Activated CD4-positive, alpha-beta T cell treated with anti-CD3 and anti-CD28 coated beads, Interleukin-2, amount 50 U/mL, for 1 hour (primary cell): ENCODE data around the gene ZMAT2.
"Not testable (repeated sequence)": the region's sequence is repeated elsewhere in the genome, so short reads cannot be mapped to it uniquely, and the experiment has no call there.

Experiments
- DNase-seq: peaks from one replicate; pipeline ENCODE4 v3.0.0-alpha.2; 2020

The ZMAT2 gene

DNA sequence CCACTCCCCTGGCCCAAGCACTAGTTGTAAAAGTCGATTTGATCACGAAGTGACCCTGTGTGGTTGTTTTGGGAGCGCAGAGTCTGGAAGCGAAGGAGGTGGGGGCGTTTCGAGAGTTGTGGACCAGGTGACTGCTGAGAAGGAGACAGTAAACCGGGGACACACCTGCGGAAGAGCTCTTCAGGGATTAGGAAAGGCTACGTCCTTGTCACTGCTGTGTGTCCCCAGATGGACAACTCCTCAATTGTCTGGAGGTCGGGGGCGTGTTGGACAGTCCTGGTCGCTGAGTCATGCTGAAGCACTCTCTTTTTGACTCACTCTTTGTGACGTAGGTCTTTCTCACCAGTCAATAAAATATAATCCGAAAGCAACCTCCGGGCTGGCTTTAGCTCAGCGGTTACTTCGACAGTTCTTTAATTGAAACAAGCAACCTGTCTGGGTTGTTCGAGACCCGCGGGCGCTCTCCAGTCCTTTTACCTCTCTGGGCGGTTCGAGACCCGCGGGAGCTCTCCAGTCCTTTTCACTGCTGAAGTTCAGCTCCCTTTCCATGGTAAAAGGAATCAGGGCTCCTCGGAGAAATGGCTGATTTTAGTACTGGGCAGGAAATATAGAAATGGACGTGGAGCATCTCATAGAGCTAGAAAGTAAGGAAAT is 10.8 kb downstream of the ZMAT2 start:
- DNase-seq: peak; percentile 78

DNA sequence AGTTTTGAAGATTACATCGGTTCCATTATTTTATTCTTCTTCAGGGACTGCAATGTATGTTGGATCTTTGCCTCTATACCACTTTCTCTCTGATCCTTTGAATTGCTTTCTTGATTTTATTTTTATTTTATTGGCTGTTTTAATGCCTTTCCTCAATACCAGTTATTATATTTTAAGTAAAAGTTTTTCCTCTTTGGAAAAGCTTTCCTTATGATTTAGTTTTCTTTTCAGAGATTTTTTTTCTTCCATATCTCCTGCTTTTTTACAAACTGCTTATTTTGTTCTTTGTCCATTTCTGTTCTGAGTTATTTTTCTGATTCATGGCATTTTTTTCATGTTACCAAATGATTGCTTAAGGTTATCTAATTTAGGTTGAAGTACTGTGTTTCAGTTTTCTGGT is 11.5 kb downstream of the ZMAT2 start:
- DNase-seq: no peak

DNA sequence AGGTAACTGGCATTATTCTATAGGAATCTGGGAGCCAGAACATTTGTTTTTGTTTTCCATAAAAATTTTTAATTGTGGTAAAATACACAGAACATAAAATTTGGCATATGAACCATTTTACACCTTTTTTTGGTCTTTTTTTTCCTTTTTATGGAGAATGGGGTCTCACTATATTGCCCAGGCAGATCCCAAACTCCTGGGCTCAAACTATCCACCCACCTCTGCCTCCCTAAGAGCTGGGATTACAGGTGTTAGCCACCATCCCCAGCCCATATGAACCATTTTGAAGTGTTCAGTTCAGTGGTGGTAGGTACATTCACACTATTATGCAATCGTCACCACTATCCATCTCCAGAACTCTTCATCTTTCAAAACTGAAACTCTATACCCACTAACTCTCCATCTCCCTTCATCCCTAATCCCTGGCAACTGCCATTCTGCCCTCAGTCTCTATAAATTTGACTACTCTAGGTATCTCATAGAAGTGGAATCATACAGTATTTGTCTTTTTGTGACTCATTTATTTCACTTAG is 13.4 kb downstream of the ZMAT2 start:
- DNase-seq: no peak

DNA sequence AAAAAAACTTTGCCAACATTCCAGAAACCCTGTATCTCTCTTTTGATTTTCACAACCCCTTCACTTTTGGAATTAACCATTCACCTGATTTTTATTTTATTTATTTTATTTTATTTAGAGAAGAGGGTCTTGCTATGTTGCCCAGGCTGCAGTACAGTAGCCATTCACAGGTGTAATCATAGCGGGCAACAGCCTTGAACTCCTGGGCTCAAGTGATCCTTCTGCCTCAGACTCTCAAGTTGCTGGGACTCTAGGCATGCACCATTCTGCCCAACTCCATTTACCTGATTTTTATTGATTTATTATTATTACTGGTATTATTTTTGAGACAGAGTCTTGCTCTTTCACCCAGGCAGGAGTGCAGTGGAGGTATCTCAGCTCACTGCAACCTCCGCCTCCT is 16.0 kb downstream of the ZMAT2 start:
- DNase-seq: not testable (repeated sequence)

DNA sequence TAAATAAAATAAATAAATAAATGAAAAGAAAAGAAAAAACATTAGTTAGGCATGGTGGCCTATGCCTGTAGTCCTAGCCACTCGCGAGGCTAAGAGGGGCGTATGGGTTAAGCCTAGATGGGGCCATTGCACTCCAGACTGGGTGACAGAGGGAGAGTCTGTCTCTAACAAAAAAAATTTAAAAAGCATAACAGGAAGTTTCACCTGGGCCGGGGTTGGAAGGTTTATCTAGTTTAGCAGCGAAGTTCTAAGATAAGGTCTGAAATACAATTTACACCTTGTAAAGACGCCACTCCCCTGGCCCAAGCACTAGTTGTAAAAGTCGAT is 18.0 kb downstream of the ZMAT2 start:
- DNase-seq: no peak

DNA sequence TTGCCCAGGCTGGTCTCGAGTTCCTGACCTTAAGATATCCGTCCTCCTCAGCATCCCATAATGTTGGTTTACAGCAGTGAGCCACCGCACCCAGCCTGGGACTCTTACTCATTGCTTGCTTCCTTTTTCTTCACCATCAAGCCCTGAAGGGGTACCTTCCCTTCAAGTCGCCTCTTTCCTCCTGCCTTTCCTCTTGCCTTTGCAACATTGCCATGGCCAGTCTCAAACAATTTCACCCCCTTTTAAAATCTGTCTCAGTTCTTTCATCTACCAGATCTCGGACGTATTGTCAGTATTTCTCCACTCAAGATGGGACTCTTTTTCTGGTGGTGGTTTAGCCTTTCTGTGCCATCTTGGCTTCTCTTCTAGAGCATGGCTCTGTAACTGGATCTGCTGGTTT is 20.5 kb downstream of the ZMAT2 start:
- not testable (repeated sequence) for DNase-seq

DNA sequence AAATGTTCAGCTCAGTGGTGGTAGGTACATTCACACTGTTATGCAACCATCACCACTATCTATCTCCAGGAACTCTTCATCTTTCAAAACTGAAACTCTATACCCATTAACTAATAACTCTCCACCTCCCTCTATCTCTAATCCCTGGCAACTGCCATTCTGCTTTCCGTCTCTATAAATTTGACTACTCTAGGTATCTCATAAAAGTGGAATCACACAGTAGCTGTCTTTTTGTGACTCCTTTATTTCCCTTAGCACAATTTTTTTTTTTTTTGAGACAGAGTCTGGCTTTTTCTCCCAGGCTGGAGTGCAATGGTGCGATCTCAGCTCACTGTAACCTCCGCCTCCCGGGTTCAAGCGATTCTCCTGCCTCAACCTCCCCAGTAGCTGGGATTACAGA is 21.1 kb downstream of the ZMAT2 start:
- not testable (repeated sequence) for DNase-seq

DNA sequence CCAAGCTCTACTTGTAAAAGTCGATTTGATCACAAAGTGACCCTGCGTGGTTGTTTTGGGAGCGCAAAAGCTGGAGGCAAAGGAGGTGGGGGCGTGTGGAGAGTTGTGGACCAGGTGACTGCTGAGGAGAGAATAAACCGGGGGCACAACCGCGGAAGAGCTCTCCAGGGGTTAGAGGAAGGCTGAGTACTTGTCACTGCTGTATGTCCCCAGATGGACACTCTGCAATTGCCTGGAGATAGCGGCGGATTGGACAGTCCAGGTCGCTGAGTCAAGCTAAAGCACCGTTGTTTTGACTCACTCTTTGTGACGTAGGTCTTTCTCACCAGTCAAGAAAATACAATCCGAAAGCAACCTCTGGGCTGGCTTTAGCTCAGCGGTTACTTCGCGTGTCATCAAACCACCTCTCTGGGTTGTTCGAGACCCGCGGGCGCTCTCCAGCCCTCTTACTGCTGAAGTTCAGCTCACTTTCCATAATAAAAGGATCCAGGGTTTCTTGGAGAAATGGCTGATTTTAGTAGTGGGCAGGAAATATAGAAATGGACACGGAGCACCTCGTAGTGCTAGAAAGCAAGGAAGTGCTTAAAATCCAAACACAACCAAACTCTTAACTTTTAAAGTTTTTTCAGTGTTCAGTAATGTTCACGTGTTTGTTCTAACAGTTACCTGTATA is 25.7 kb downstream of the ZMAT2 start:
- peak; percentile 56 for DNase-seq

DNA sequence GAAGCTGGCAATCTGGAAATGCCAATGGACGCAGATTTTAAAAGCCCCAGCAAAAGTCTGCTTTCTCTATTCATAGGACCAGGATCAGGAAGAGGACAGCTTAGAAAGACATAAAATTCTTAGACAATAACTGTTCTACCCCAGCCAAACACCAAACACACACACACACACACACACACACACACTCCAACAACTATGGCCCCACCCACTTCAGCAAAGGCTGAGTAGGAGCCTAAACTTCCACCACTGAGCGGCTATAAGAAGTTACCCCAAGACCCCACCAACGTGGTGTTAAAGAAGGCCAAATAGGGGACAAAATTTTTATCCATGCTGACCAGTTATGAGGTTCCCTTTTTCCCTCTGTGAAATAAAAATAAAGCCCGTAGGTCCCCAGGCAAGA is 32.9 kb downstream of the ZMAT2 start:
- no peak for DNase-seq

DNA sequence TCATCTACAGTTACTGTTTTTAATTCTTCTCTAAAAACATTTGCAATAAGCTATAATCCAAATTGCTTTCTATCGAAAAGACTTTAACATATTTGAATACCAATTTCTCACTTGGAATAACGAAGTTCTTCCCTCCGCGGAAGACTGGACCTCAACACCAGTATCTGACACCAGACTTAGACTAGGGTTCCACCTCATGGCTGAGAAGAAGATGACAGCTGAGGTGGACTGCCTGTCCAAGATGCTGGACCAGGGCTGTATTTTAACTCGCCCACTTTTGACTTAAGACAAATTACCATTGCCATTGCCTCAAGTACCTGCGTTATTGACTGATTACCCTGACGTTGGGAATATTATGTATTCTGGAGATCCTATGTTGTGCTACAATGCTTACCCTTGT is 34.1 kb downstream of the ZMAT2 start:
- no peak for DNase-seq

DNA sequence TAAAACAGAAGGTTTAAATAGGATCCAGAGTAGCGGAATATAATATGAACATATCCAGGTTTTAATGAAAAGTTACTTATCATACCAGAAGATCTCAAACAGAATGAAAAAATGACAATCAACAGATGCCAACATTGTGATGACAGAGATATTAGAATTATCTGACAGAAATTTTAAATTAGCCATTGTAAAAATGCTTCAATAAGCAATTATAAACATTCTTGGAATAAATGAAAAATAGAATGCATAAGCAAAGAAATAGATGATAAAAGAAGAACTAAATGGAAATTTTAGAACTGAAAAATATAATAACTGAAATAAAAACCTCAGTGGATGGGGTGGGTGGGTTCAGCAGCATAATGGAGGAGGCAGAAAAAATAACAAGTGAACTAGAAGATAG is 37.2 kb downstream of the ZMAT2 start:
- no peak for DNase-seq

DNA sequence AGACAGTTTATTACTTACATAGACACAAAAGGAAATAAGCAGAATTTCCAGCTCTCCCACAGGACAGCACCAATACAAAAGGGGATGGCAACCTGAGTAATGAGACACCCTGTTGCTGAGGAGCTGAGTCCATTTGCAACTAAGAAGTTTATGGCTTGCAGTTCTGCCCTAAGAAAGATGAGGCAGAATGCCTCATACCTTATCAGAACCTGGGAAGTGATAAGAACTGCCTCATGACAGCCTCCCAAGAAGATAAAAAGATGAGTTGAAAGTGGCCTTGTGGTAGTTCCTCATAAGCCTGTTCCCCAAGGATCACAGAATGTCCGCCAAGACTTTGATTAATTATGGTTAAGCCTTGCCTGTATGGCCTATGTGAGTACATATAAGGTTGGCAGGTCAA is 41.7 kb downstream of the ZMAT2 start:
- DNase-seq: no peak

DNA sequence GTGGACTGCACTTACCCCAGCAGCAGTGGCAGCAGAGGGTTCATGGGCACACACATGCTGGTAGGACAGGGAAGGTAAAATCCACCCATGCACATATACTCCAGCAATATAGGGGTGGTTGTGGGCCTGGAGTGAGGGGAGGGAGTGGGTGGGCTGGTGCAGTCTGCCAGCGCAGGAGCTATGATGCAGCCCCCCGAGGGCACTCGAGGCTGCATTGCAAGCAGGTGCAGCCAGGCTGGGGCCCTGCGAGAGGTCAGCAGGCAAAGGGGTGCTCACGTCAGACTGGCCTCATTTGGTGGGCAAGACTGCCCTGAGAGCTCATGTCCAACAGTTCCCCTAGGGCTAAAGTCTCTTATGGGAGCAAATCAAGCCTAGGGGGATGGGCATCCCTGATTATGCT is 53.3 kb downstream of the ZMAT2 start:
- no peak for DNase-seq
